GM10266 (cell line): ENCODE data around the gene CDK6.

Experiments used
- DNase-seq: peaks from one replicate; pipeline ENCODE4 v3.0.0; 2012; ENCODE audit errors: extremely low spot score
- CTCF ChIP-seq: IDR thresholded peaks from 2 replicates; pipeline ENCODE4 v1.5.1; 2012; ENCODE audit warnings: mild to moderate bottlenecking, low read depth; ENCODE audit not compliant: control insufficient read depth, insufficient read depth; ENCODE audit errors: missing control alignments

CDK6 gene

GRCh38 chr7:92653136-92653535 lies 183.2 kb downstream of the CDK6 start:
- TF ChIP-seq CTCF = no peak
- DNase-seq = no peak

GRCh38 chr7:92652536-92652935 lies 183.8 kb downstream of the CDK6 start:
- DNase-seq = no peak
- TF ChIP-seq CTCF = no peak

- no peak for DNase-seq
- no peak for TF ChIP-seq CTCF
These were observed 186.0 kb downstream of the CDK6 start for GRCh38 chr7:92650391-92650790.

GRCh38 chr7:92648067-92648466 lies 188.3 kb downstream of the CDK6 start:
- DNase-seq = peak; percentile 19
- TF ChIP-seq CTCF = no peak

GRCh38 chr7:92647652-92648051 lies 188.7 kb downstream of the CDK6 start:
- no peak for DNase-seq
- no peak for TF ChIP-seq CTCF

GRCh38 chr7:92647011-92647625 lies 189.3 kb downstream of the CDK6 start:
- TF ChIP-seq CTCF = no peak
- DNase-seq = no peak

- DNase-seq = no peak
- no peak for TF ChIP-seq CTCF
These were observed 191.0 kb downstream of the CDK6 start for GRCh38 chr7:92645114-92646061.
